Epithelial cell of esophagus (primary cell): ENCODE measurements around the gene SAMD9L.

Experiments used
- DNase-seq: peaks from one replicate; pipeline ENCODE4 v3.0.0; 2010; ENCODE audit warnings: low read depth
- H3K4me3 ChIP-seq: 2 replicates; pipeline ENCODE4 v1.5.1; 2011; ENCODE audit warnings: mild to moderate bottlenecking, low read length, control low read depth
- TF ChIP-seq, protein P1 (sequence below): IDR thresholded peaks from 2 replicates; pipeline ENCODE4 v1.5.1; 2011; ENCODE audit warnings: low read depth, mild to moderate bottlenecking, low read length, control low read depth, inconsistent platforms; ENCODE audit not compliant: insufficient read depth; ENCODE audit errors: missing control alignments

Gene SAMD9L

DNA sequence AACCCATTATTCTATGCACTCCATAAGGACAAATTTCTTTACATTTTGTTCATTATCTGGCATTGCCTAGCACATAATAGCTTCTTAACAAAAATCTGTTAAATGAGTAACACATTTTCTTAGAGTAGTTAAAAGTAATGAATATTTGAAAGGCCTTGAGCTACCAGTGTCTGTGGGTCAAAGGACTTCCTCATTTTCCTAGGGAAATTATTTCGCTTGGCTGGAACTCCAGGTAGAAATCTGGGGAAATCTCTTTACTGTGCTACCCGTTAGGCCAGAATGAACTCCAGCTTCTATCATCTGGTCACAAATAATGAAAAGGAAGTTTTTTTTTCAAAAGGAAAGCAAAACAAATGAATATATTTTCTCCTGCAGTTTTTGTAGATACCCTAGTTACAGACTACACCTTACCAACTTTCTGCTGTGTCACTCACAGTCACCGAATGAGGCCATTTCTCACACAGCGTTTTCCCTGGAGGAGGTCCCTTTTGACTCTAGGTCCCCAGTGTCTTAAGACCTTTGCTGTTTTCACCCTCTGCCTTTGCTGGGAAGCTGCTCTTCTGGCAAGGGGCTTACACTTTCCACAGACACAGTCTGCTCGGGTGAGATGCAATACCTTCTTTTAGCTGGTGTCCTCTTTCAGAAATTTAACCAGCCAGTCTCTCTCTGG, 1.6 kb downstream of the SAMD9L start:
- TF ChIP-seq, protein P1, sequence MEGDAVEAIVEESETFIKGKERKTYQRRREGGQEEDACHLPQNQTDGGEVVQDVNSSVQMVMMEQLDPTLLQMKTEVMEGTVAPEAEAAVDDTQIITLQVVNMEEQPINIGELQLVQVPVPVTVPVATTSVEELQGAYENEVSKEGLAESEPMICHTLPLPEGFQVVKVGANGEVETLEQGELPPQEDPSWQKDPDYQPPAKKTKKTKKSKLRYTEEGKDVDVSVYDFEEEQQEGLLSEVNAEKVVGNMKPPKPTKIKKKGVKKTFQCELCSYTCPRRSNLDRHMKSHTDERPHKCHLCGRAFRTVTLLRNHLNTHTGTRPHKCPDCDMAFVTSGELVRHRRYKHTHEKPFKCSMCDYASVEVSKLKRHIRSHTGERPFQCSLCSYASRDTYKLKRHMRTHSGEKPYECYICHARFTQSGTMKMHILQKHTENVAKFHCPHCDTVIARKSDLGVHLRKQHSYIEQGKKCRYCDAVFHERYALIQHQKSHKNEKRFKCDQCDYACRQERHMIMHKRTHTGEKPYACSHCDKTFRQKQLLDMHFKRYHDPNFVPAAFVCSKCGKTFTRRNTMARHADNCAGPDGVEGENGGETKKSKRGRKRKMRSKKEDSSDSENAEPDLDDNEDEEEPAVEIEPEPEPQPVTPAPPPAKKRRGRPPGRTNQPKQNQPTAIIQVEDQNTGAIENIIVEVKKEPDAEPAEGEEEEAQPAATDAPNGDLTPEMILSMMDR, result no peak
- DNase-seq, result no peak
- H3K4me3 ChIP-seq, result no peak overlapping the region

DNA sequence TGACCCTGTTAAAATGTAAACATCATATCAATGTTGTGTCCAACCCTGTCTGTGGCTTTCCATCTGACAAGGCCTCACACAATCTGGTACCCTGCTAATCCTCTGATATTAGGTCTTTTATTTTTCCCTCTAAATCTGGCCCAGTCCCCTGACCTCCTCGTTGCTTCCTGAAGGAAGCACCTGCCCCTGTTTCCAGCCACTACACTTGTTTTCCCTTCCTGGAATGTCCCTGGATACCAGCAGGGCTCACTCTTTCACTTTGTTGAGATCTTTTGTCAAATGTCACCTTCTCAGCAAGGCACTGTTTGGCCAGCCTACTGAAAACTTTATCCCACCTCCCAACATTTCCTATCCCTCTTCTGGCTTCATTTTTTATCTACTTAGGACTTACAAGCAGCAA, 2.1 kb downstream of the SAMD9L start:
- no peak overlapping the region for H3K4me3 ChIP-seq
- DNase-seq, result no peak
- TF ChIP-seq, protein P1, result no peak

DNA sequence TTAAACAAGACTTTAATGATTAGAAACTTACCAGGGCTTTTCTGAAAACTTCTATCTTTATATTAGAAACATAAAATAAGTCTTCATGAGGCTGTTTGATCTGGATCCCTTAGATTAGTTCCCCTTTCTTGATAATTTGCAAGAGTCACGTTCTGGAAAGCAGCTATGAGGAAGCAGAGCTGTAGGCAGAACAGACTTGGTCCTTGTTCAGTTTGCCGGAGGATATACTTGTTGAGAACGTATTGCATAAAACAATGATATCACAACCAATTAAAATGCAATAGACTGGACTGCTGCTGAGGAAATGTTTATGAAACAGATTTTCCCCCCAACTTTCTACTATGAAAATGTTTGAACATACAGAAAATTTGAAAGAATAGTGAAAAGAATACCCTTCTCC, 2.8 kb downstream of the SAMD9L start:
- no peak overlapping the region for H3K4me3 ChIP-seq
- TF ChIP-seq, protein P1, result no peak
- no peak for DNase-seq

DNA sequence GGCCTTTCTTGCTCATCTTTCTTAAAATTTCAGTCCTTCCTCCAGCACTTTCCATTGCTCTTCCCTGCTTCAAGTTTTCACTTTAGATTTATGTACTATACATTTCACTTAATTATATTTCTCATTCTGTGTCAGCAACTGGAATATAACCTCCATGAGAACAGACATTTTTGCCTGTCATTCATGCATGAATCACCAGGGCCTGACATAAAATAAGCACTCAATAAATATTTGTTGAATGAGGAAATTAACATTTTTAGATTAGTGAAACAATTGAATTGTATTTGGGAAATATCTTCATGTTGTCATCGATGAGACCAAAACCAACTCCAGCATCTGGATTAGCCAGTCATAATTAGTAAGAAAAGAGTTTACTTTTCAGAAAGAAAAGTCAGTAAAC, 6.1 kb downstream of the SAMD9L start:
- TF ChIP-seq, protein P1, result no peak
- H3K4me3 ChIP-seq, result no peak overlapping the region
- DNase-seq, result peak; percentile 59

DNA sequence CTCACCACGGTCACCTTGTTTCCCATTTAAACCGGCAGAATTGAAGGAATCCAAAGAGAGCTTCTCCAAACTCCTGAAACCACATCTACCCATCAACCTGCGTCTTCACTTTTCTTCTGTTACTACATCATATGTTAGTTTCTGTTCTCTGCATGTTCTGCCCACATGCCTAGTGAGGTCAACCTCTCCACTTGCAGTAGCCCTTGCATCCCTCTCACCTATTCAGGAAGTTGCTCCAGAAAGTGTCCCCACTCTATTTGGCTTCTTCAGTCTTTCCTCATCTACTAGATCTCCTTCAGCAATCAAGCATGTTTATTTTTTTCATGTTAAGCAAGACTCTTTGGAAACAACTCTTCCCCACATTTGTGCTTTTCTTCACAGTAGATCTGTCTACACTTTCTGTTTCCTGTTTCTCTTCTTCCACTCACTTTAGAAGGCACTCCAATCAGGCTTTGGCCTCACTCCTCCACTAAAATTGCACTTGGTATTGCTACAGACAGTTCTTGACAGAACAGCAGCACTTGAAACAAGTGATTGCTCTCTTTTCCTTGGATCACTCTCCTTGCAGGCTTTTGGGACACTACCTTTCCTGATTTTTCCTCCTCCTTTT, 7.5 kb downstream of the SAMD9L start:
- H3K4me3 ChIP-seq, result no peak overlapping the region
- no peak for DNase-seq
- TF ChIP-seq, protein P1, result no peak

DNA sequence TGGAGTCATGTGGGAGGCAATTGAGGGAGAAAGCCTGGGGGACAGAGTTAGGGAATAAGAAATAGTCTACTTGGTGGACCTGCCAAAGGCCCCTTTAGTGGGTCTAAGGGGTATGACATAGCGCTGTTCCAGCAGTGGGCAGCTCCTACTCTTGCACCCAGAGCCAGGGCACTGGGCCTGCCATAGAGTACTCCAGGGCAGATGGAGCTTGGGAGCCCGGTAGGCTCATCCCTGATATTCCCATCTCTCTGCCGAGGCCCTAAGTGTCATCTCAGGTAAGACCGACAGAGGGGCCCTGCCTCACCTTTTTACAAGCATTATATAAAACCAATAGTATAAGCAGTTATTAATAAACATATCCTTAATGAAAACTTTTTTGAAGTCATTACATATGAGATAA, 9.6 kb downstream of the SAMD9L start:
- no peak for DNase-seq
- no peak overlapping the region for H3K4me3 ChIP-seq
- TF ChIP-seq, protein P1, result no peak

DNA sequence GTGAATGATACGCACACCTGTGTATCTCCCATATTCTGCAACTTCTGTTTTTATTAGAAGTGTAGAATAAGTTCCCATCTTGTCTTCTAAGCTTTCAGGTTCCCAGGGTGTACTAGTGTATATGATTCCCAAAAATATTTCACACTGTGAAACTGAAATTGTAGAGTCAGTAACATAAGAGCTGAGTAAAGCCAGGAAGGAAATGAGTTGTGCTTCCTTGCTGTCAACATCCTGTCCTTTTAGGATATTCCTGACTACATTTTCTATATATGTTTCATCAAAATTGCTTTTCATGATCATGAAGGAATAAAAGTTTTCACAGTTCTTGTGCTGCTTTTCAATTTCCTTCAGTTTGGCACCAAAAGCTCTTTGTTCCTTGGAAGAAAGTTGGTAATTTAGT, 15.2 kb downstream of the SAMD9L start:
- DNase-seq, result no peak

More for the DNA sequence above, 15.2 kb downstream of the SAMD9L start:
- no peak overlapping the region for H3K4me3 ChIP-seq
- TF ChIP-seq, protein P1, result no peak
